Stomach (tissue), 9 donors: ENCODE results near the gene CDHR4. TPM values are rescaled to one million over a fixed set of nuclear protein-coding genes. Genes with fewer than 3 reads are reported as not detected.

Experiments
- DNase-seq, 2 donors: peaks; one replicate each; pipeline versions ENCODE4 v3.0.0 to v3.0.0-alpha.2; 2013 to 2019
- H3K27ac ChIP-seq, 5 donors: fragments of 200-600 bp in 4 of 5; sonication (generic) in 4 of 5; one replicate each; pipeline ENCODE4 v1.5.1; 2013 to 2019; ENCODE audit warnings: mild to moderate bottlenecking in 1 of 5, moderate library complexity in 1 of 5
- H3K27me3 ChIP-seq, 3 donors: fragments of 200-600 bp; sonication (generic); one replicate each; pipeline ENCODE4 v1.5.1; 2017 to 2019; ENCODE audit warnings: mixed run types in 1 of 3
- H3K36me3 ChIP-seq, 4 donors: fragments of 200-600 bp; sonication (generic); 1 replicate in 3 of 4; 2 replicates in 1 of 4; pipeline ENCODE4 v1.5.1; 2016 to 2019
- H3K4me1 ChIP-seq, 4 donors: fragments of 200-600 bp; sonication (generic); one replicate each; pipeline ENCODE4 v1.5.1; 2016 to 2019
- H3K4me3 ChIP-seq, 4 donors: fragments of 200-600 bp; sonication (generic) in 3 of 4; one replicate each; pipeline ENCODE4 v1.5.1; 2016 to 2019; ENCODE audit warnings: mild to moderate bottlenecking in 1 of 4
- H3K9me3 ChIP-seq, 4 donors: fragments of 200-600 bp; sonication (generic); one replicate each; pipeline ENCODE4 v1.5.1; 2016 to 2019
- EP300 ChIP-seq: sonication (generic); formaldehyde crosslinking; IDR thresholded peaks from one replicate; pipeline ENCODE4 v1.6.1; 2017; ENCODE audit warnings: antibody characterized with exemption
- POLR2A ChIP-seq, 4 donors: fragments of 450-650 bp; IDR thresholded peaks; one replicate each; pipeline ENCODE4 v1.6.1; 2016; ENCODE audit warnings: antibody characterized with exemption in 4 of 4, control low read depth in 2 of 4, mild to moderate bottlenecking in 1 of 4, moderate library complexity in 1 of 4
- POLR2AphosphoS5 ChIP-seq, 3 donors: sonication (generic); formaldehyde crosslinking; IDR thresholded peaks; one replicate each; pipeline ENCODE4 v1.6.1; 2016; ENCODE audit warnings: antibody characterized with exemption in 3 of 3
- WGBS, 5 donors: extraction: QIAGEN DNeasy Blood & Tissue Kit in 3 of 5; methylation state at CpG; one replicate each; pipeline versions ENCODE4 v1.1.5 to v1.1.7; 2013 to 2018; 5-methylcytosine and 5-hydroxymethylcytosine counted together
- intact Hi-C: fragments of 100-400 bp; cut with DNase I; formaldehyde crosslinking; loops from one replicate; pipeline ENCODE4 v1.15.1; 2023; ENCODE audit warnings: low total_unique reads
- polyA plus RNA-seq, 3 donors: library from polyadenylated mRNA; stranded (reverse); fragments of 200-250 nt; gene quantifications; one replicate each; pipeline ENCODE4 v1.2.3, GENCODE V29; 2013
- total RNA-seq, 5 donors: library from RNA; depleted of rRNA; stranded (reverse); fragments of >200 nt; gene quantifications; one replicate each; pipeline versions ENCODE4 v1.1.0 to v1.2.3, GENCODE V29; 2014 to 2016
- TF ChIP-seq, protein P1 (sequence below), 7 experiments: fragments of 450-650 bp in 4 of 7; fragments of 200-600 bp in 3 of 7; sonication (generic) in 3 of 7; IDR thresholded peaks; one replicate each; pipeline ENCODE4 v1.5.1; 2016 to 2019; ENCODE audit warnings: antibody characterized with exemption in 7 of 7, control low read depth in 2 of 7, mild to moderate bottlenecking in 1 of 7
- donor health status: healthy with polysubstance abuse.
- donor health status: Bipolar disorder and iron deficiency.
- donor health status: healthy.

CDHR4 gene
- total and polyA plus RNA-seq, 8 donors: under 0.01 to 0.73 (median 0.18) TPM; not detected in 5

DNA sequence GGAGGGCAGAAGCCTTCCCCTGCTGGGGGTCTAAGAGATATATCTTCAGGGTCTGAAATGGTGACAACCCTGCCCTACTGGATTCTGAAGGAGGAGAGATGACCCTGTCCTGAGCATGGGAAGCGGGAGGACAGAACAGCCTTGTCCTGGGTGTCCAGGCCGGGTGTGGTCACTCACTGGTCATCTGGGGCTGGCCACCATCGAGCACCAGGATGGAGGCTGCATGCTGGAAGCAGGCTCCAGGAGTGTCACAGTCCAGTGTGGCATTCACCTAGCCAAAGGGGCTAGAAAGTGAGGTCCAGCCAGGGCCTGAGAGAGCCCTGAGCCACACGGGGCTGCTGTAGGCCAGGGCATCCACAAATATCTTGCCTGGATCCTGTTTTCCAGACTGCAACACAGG lies 5.2 kb downstream of the CDHR4 start:
- TF ChIP-seq POLR2AphosphoS5 (IDR thresholded peaks at IDR 0.05) (no peak), POLR2A (IDR thresholded peaks at IDR 0.05) (no peak), EP300 (no peak)
- TF ChIP-seq, protein P1, sequence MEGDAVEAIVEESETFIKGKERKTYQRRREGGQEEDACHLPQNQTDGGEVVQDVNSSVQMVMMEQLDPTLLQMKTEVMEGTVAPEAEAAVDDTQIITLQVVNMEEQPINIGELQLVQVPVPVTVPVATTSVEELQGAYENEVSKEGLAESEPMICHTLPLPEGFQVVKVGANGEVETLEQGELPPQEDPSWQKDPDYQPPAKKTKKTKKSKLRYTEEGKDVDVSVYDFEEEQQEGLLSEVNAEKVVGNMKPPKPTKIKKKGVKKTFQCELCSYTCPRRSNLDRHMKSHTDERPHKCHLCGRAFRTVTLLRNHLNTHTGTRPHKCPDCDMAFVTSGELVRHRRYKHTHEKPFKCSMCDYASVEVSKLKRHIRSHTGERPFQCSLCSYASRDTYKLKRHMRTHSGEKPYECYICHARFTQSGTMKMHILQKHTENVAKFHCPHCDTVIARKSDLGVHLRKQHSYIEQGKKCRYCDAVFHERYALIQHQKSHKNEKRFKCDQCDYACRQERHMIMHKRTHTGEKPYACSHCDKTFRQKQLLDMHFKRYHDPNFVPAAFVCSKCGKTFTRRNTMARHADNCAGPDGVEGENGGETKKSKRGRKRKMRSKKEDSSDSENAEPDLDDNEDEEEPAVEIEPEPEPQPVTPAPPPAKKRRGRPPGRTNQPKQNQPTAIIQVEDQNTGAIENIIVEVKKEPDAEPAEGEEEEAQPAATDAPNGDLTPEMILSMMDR (IDR thresholded peaks at IDR 0.05): no peak
- H3K9me3 ChIP-seq: no peaks in the 10 kb centered on the region
- intact Hi-C loops: no loop called here

DNA sequence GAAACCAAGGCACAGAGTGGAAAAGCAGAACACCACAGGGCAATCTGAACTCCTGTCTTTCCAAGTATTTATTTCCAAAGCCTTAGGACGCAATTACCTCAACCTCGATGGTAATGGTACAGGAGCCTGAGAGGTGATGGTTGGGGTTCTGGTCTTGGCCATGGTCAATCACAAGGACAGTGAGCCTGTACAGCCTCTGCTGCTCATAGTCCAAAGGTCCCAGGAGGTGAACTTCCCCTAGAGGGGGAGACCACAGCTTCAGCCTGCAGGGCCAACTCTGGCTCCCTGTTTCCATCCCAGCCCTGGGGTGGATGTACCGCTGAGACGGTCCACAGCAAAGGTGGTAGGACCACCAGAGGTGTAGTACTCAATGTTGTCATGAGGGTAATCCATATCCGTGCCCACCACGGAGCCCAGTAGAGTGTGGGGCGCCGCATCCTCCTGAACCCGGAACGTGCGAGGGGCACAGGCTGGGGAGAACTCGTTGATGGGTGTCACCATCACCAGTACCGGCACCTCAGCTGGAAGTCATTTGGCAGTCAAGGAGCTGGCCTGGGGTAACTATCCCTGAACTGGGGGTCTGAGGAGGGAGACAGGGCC lies 6.1 kb downstream of the CDHR4 start:
- H3K27me3 ChIP-seq: no peaks in the 10 kb centered on the region
- no peak for DNase-seq
- no peaks in the 10 kb centered on the region for H3K9me3 ChIP-seq
- 90 to 95% (median 93%) methylated on average over 11 to 13 of the region's 13 CpGs for WGBS, 5 donors
- no peak overlapping the region for H3K4me3 ChIP-seq
- no peaks in the 10 kb centered on the region for H3K4me1 ChIP-seq
- TF ChIP-seq, protein P1 (IDR thresholded peaks at IDR 0.05): no peak
- TF ChIP-seq POLR2A (IDR thresholded peaks at IDR 0.05): no peak
- TF ChIP-seq POLR2AphosphoS5 (IDR thresholded peaks at IDR 0.05): no peak
- TF ChIP-seq EP300: no peak
- H3K36me3 ChIP-seq: no peaks in the 10 kb centered on the region
- H3K27ac ChIP-seq: no peak overlapping the region
- intact Hi-C loops: no loop called here

More for the DNA sequence above, 5.2 kb downstream of the CDHR4 start:
- DNase-seq: no peak
- H3K4me3 ChIP-seq: no peak overlapping the region
- H3K27ac ChIP-seq: no peak overlapping the region
- WGBS, 5 donors: 72 to 79% (median 72%) methylated on average over 3 to 4 of the region's 4 CpGs
- peaks cover 0 to 4% (median 0%) of the 10 kb centered on the region in 4 donors for H3K4me1 ChIP-seq
- no peaks in the 10 kb centered on the region for H3K36me3 ChIP-seq
- no peaks in the 10 kb centered on the region for H3K27me3 ChIP-seq

DNA sequence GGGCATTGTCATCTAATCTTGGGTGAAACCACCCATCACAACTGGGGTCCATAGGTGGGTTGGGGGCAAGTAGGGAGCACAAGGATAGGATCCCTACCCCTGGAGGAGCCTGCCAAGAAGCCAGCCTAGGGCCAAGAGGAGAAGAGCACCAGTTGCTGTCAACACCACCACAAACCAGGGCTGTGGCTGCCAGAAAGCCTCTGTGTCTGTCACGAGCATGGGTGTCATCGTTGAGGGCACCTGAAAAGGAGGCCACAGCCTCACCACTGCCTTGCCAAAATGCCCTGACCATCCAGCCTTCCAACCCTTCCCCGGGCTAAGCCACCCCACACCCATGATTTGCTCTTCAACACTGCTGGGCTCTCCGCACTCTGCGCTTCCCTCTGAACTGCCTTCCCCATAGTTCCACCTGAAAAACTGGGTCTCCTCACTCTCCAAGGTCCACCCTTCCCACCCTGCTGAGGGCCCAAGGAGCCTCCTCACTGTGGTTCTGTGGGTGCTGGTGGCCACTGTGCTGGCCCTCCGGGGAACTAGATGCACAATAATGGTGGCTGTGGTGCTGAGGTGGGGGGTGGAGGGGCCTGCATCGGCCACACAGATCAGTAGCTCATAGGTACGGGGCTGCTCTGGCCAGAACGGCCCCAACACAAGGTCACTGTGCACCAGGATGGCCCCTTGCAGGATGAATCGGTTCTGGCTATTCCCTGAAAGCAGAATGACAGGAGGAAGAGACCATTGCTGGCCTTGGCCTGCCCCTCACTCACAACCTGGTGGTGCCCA lies 7.1 kb downstream of the CDHR4 start:
- H3K27me3 ChIP-seq: no peaks in the 10 kb centered on the region
- TF ChIP-seq POLR2A (IDR thresholded peaks at IDR 0.05): no peak
- TF ChIP-seq POLR2AphosphoS5 (IDR thresholded peaks at IDR 0.05): no peak
- TF ChIP-seq, protein P1 (IDR thresholded peaks at IDR 0.05): no peak
- TF ChIP-seq EP300: no peak
- no peak for DNase-seq
- no peak overlapping the region for H3K27ac ChIP-seq
- H3K4me1 ChIP-seq: peaks cover 0 to under 1% (median 0%) of the 10 kb centered on the region in 4 donors
- H3K9me3 ChIP-seq: no peaks in the 10 kb centered on the region
- H3K4me3 ChIP-seq: no peak overlapping the region
- 86 to 92% (median 90%) methylated on average over 10 of the region's 10 CpGs for WGBS, 5 donors
- intact Hi-C loops: no loop called here
- H3K36me3 ChIP-seq: no peaks in the 10 kb centered on the region

DNA sequence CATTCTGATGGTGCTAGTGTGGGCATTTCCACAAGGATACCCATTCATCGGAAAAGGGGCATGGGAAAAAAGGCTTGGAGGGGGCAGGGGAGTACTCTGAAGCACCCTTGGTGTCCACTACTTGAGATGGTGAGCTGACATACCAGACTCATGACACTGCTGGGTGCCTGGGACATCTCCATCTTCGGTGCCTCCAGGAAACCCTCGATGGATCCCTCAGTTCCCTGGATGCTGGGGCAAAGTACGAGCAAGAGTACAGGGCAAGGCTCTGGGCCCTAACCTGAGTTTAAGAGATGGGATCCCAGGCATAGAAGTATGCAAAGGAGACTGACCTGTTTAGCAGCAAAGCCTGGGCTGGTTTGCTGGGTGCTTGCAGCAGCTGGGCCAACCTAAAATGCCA lies 8.1 kb downstream of the CDHR4 start:
- H3K27me3 ChIP-seq: no peaks in the 10 kb centered on the region
- TF ChIP-seq POLR2A (IDR thresholded peaks at IDR 0.05) (no peak), POLR2AphosphoS5 (IDR thresholded peaks at IDR 0.05) (no peak), EP300 (no peak)
- TF ChIP-seq, protein P1 (IDR thresholded peaks at IDR 0.05): no peak
- peaks cover 7 to 10% (median 8%) of the 10 kb centered on the region in 4 donors for H3K4me1 ChIP-seq
- H3K4me3 ChIP-seq: no peak overlapping the region
- WGBS, 5 donors: 87 to 97% (median 92%) methylated on average over 4 of the region's 4 CpGs
- H3K36me3 ChIP-seq: no peaks in the 10 kb centered on the region
- no peak for DNase-seq
- no peak overlapping the region for H3K27ac ChIP-seq
- intact Hi-C loops: no loop called here
- no peaks in the 10 kb centered on the region for H3K9me3 ChIP-seq
